Embryonic facial prominence (tissue), 1 donor: ENCODE results near the gene CST7.
A peak's percentile ranks its signal among the peaks of the same experiment; 100 is the strongest.
"Not testable (repeated sequence)": the region's sequence is repeated elsewhere in the genome, so short reads cannot be mapped to it uniquely, and the experiment has no call there.

Experiments used
- DNase-seq: peaks from one replicate; pipeline ENCODE4 v3.0.0-alpha.2; 2016; ENCODE audit errors: extremely low spot score

Gene CST7

GRCh38 chr20:24948939-24949679 is at the start of gene CST7:
Gene CST7, plus strand, starts transcription at chr20:24949269. Its CDS starts 237 bp downstream, at chr20:24949506.
- no peak for DNase-seq

GRCh38 chr20:24906806-24907205 is 42.3 kb upstream of the CST7 start:
- DNase-seq, result no peak

GRCh38 chr20:24908642-24909041 is 40.4 kb upstream of the CST7 start:
- DNase-seq, result no peak

- DNase-seq, result no peak
These were observed 39.8 kb upstream of the CST7 start for GRCh38 chr20:24909086-24909780.

- DNase-seq, result no peak
These were observed 39.2 kb upstream of the CST7 start for GRCh38 chr20:24909861-24910260.

GRCh38 chr20:24910461-24910860 is 38.6 kb upstream of the CST7 start:
- DNase-seq, result no peak

GRCh38 chr20:24911461-24911860 is 37.6 kb upstream of the CST7 start:
- no peak for DNase-seq

GRCh38 chr20:24912397-24913075 is 36.5 kb upstream of the CST7 start:
- DNase-seq, result no peak

- DNase-seq, result no peak
These were observed 35.9 kb upstream of the CST7 start for GRCh38 chr20:24913076-24913628.

GRCh38 chr20:24914388-24915241 is 34.5 kb upstream of the CST7 start:
- DNase-seq, result no peak

GRCh38 chr20:24915440-24915839 is 33.6 kb upstream of the CST7 start:
- DNase-seq, result no peak

GRCh38 chr20:24915892-24916291 is 33.2 kb upstream of the CST7 start:
- no peak for DNase-seq

- no peak for DNase-seq
These were observed 32.7 kb upstream of the CST7 start for GRCh38 chr20:24916412-24916811.

- no peak for DNase-seq
These were observed 32.0 kb upstream of the CST7 start for GRCh38 chr20:24917056-24917455.

- DNase-seq, result peak; percentile 52
These were observed 31.1 kb upstream of the CST7 start for GRCh38 chr20:24917797-24918578.

- DNase-seq, result no peak
These were observed 30.2 kb upstream of the CST7 start for GRCh38 chr20:24918579-24919566.

GRCh38 chr20:24919665-24920064 is 29.4 kb upstream of the CST7 start:
- not testable (repeated sequence) for DNase-seq

- not testable (repeated sequence) for DNase-seq
These were observed 28.4 kb upstream of the CST7 start for GRCh38 chr20:24920706-24921105.

GRCh38 chr20:24929259-24929658 is 19.8 kb upstream of the CST7 start:
- DNase-seq, result not testable (repeated sequence)
